Astrocyte (in vitro differentiated cells and primary cell): ENCODE results near the gene ERG28. TPM values are rescaled to one million over a fixed set of nuclear protein-coding genes. Genes with fewer than 3 reads are reported as not detected.
"Not testable (repeated sequence)": the region's sequence is repeated elsewhere in the genome, so short reads cannot be mapped to it uniquely, and the experiment has no call there.

Experiments
- DNase-seq: peaks from one replicate; pipeline ENCODE4 v3.0.0-alpha.2; 2010; ENCODE audit warnings: low read depth
- FAIRE-seq: peaks from 2 replicates; lab custom pipeline; 2011; peaks lifted over from hg19 to GRCh38; lab: Jason Lieb, UNC
- H2AFZ ChIP-seq: 2 replicates; pipeline ENCODE4 v1.6.0; 2012; ENCODE audit warnings: low read depth, low read length, inconsistent platforms
- H3K27ac ChIP-seq: 2 replicates; pipeline ENCODE4 v1.5.1; 2011; ENCODE audit warnings: low read depth, low read length, inconsistent platforms
- H3K27me3 ChIP-seq: 2 replicates; pipeline ENCODE4 v1.6.0; 2011; ENCODE audit warnings: low read length, inconsistent platforms; ENCODE audit not compliant: insufficient read depth
- H3K36me3 ChIP-seq: 2 replicates; pipeline ENCODE4 v1.5.1; 2011; ENCODE audit warnings: low read length, inconsistent platforms; ENCODE audit not compliant: insufficient read depth
- H3K4me1 ChIP-seq: 2 replicates; pipeline ENCODE4 v1.5.1; 2011; ENCODE audit warnings: low read length, inconsistent platforms; ENCODE audit not compliant: insufficient read depth
- H3K4me2 ChIP-seq: 2 replicates; pipeline ENCODE4 v1.6.0; 2012; ENCODE audit warnings: low read length, inconsistent platforms
- H3K4me3 ChIP-seq: 2 replicates; pipeline ENCODE4 v1.5.1; 2011; ENCODE audit warnings: low read depth, mild to moderate bottlenecking, low read length, inconsistent platforms; ENCODE audit not compliant: insufficient read depth
- H3K79me2 ChIP-seq: 2 replicates; pipeline ENCODE4 v1.6.0; 2012; ENCODE audit warnings: mild to moderate bottlenecking, low read length, inconsistent platforms; ENCODE audit not compliant: insufficient read depth
- H3K9ac ChIP-seq: 2 replicates; pipeline ENCODE4 v1.6.0; 2012; ENCODE audit warnings: mild to moderate bottlenecking, low read length, inconsistent platforms
- H3K9me3 ChIP-seq: 2 replicates; pipeline ENCODE4 v1.5.1; 2012; ENCODE audit warnings: low read depth, mild to moderate bottlenecking, low read length, inconsistent platforms; ENCODE audit not compliant: insufficient read depth
- H4K20me1 ChIP-seq: 2 replicates; pipeline ENCODE4 v1.6.0; 2012; ENCODE audit warnings: low read length, inconsistent platforms; ENCODE audit not compliant: insufficient read depth
- H3K27ac Mint-ChIP-seq: one replicate; pipeline ENCODE4 v1.8.0; 2021; ENCODE audit warnings: mild to moderate bottlenecking, mixed read lengths; ENCODE audit not compliant: unreplicated experiment
- H3K27me3 Mint-ChIP-seq: one replicate; pipeline ENCODE4 v1.8.0; 2021; ENCODE audit warnings: low read depth, mixed read lengths; ENCODE audit not compliant: unreplicated experiment
- H3K36me3 Mint-ChIP-seq: one replicate; pipeline ENCODE4 v1.8.0; 2021; ENCODE audit warnings: low read depth, mixed read lengths; ENCODE audit not compliant: unreplicated experiment
- H3K4me1 Mint-ChIP-seq: one replicate; pipeline ENCODE4 v1.8.0; 2021; ENCODE audit warnings: low read depth, mixed read lengths; ENCODE audit not compliant: unreplicated experiment
- H3K4me3 Mint-ChIP-seq: one replicate; pipeline ENCODE4 v1.8.0; 2021; ENCODE audit warnings: mild to moderate bottlenecking, moderate library complexity, mixed read lengths; ENCODE audit not compliant: unreplicated experiment
- H3K9me3 Mint-ChIP-seq: one replicate; pipeline ENCODE4 v1.8.0; 2021; ENCODE audit warnings: mild to moderate bottlenecking, mixed read lengths; ENCODE audit not compliant: unreplicated experiment
- CTCF ChIP-seq: IDR thresholded peaks from 2 replicates; pipeline ENCODE4 v1.5.1; 2011; ENCODE audit warnings: low read depth, mild to moderate bottlenecking, inconsistent platforms, low read length, moderate library complexity; ENCODE audit not compliant: insufficient read depth
- EZH2 ChIP-seq: IDR thresholded peaks from 2 replicates; pipeline ENCODE4 v1.6.1; 2012; ENCODE audit warnings: mild to moderate bottlenecking, low read length, inconsistent platforms; ENCODE audit not compliant: insufficient read depth
- total RNA-seq: library from RNA; stranded (reverse); gene quantifications from 2 replicates; pipeline ENCODE4 v1.2.1, GENCODE V29; 2021

The ERG28 gene
- total RNA-seq, 1 donor from 2014 or later: 23.1 TPM

GRCh38 chr14:75604979-75605851 is 55.5 kb downstream of the ERG28 start:
- Histone ChIP-seq H4K20me1 (no peaks in the 10 kb centered on the region), H3K4me2 (peak overlapping the region; percentile 27), H3K27me3 (peaks cover 3% of the 10 kb centered on the region), H3K79me2 (no peaks in the 10 kb centered on the region), H3K27ac (no peak overlapping the region), H3K4me3 (no peak overlapping the region), H3K4me1 (no peaks in the 10 kb centered on the region), H3K36me3 (no peaks in the 10 kb centered on the region), H3K9me3 (peaks cover 13% of the 10 kb centered on the region), H2AFZ (no peak overlapping the region), H3K9ac (no peak overlapping the region)
- peaks cover 12% of the 10 kb centered on the region for H3K4me1 Mint-ChIP-seq
- DNase-seq (peak; percentile 4), FAIRE-seq (no peak)
- no peak overlapping the region for H3K4me3 Mint-ChIP-seq
- no peak overlapping the region for H3K27ac Mint-ChIP-seq
- H3K27me3 Mint-ChIP-seq: peaks cover 9% of the 10 kb centered on the region
- peaks cover 12% of the 10 kb centered on the region for H3K36me3 Mint-ChIP-seq
- no peak for TF ChIP-seq EZH2
- no peak for TF ChIP-seq CTCF
- peaks cover 26% of the 10 kb centered on the region for H3K9me3 Mint-ChIP-seq

- TF ChIP-seq CTCF (no peak), EZH2 (no peak)
- Histone ChIP-seq H2AFZ (no peak overlapping the region), H3K4me1 (no peaks in the 10 kb centered on the region), H3K79me2 (no peaks in the 10 kb centered on the region), H3K9ac (no peak overlapping the region), H3K36me3 (no peaks in the 10 kb centered on the region), H4K20me1 (no peaks in the 10 kb centered on the region), H3K4me2 (no peak overlapping the region), H3K27ac (no peak overlapping the region), H3K9me3 (no peaks in the 10 kb centered on the region), H3K4me3 (no peak overlapping the region), H3K27me3 (peaks cover 3% of the 10 kb centered on the region)
- Mint-ChIP-seq H3K4me3 (no peak overlapping the region), H3K27ac (no peak overlapping the region), H3K27me3 (peaks cover 9% of the 10 kb centered on the region), H3K4me1 (peaks cover 3% of the 10 kb centered on the region), H3K36me3 (peaks cover 4% of the 10 kb centered on the region), H3K9me3 (peaks cover 10% of the 10 kb centered on the region)
- FAIRE-seq: no peak
- no peak for DNase-seq
These were observed 58.2 kb downstream of the ERG28 start for GRCh38 chr14:75602503-75602902.

- H3K27ac ChIP-seq, H2AFZ ChIP-seq, H3K4me1 ChIP-seq, H3K9me3 ChIP-seq, H3K36me3 ChIP-seq, H3K27me3 ChIP-seq, FAIRE-seq, H3K4me2 ChIP-seq, DNase-seq, H3K9me3 Mint-ChIP-seq, H3K4me3 ChIP-seq, H4K20me1 ChIP-seq, H3K4me3 Mint-ChIP-seq, H3K4me1 Mint-ChIP-seq, H3K27me3 Mint-ChIP-seq, H3K9ac ChIP-seq, H3K79me2 ChIP-seq, H3K27ac Mint-ChIP-seq, H3K36me3 Mint-ChIP-seq: not testable (repeated sequence)
These were observed 59.6 kb downstream of the ERG28 start for GRCh38 chr14:75601061-75601460.

GRCh38 chr14:75600100-75600499 is 60.6 kb downstream of the ERG28 start:
- not testable (repeated sequence) for FAIRE-seq, H3K36me3 Mint-ChIP-seq, H4K20me1 ChIP-seq, H3K9ac ChIP-seq, H3K4me3 ChIP-seq, H3K27ac ChIP-seq, H2AFZ ChIP-seq, H3K27me3 Mint-ChIP-seq, H3K9me3 ChIP-seq, H3K79me2 ChIP-seq, H3K4me2 ChIP-seq, H3K4me1 Mint-ChIP-seq, H3K4me1 ChIP-seq, H3K27me3 ChIP-seq, H3K9me3 Mint-ChIP-seq, H3K27ac Mint-ChIP-seq, H3K4me3 Mint-ChIP-seq, H3K36me3 ChIP-seq, DNase-seq
